T-helper 1 cell treated with Interleukin-12 subunit alpha and Interleukin-12 subunit beta and Interleukin-4 antibody, amounts not matched to agents 30 μg/mL and 1 μg/mL, for 36 hours (primary cell): Measurements from ENCODE around the gene RASAL1.

Experiments
- H3K27ac Mint-ChIP-seq: one replicate; pipeline ENCODE4 v1.8.0; 2021; ENCODE audit warnings: mild to moderate bottlenecking, mixed read lengths
- H3K27me3 Mint-ChIP-seq: one replicate; pipeline ENCODE4 v1.8.0; 2021; ENCODE audit warnings: low read depth, mixed read lengths
- H3K36me3 Mint-ChIP-seq: one replicate; pipeline ENCODE4 v1.8.0; 2021; ENCODE audit warnings: low read depth, mixed read lengths
- H3K4me1 Mint-ChIP-seq: one replicate; pipeline ENCODE4 v1.8.0; 2021; ENCODE audit warnings: low read depth, mixed read lengths
- H3K4me3 Mint-ChIP-seq: one replicate; pipeline ENCODE4 v1.8.0; 2021; ENCODE audit warnings: mild to moderate bottlenecking, moderate library complexity, mixed read lengths
- H3K9me3 Mint-ChIP-seq: one replicate; pipeline ENCODE4 v1.8.0; 2021; ENCODE audit warnings: mixed read lengths

Gene RASAL1

GRCh38 chr12:113093409-113094101 is 42.0 kb downstream of the RASAL1 start:
- Mint-ChIP-seq H3K4me1 (peaks cover 15% of the 10 kb centered on the region), H3K27ac (no peak overlapping the region)

GRCh38 chr12:113092607-113093408 is 42.8 kb downstream of the RASAL1 start:
- Mint-ChIP-seq H3K4me1 (peaks cover 12% of the 10 kb centered on the region), H3K36me3 (no peaks in the 10 kb centered on the region), H3K27me3 (no peaks in the 10 kb centered on the region), H3K9me3 (no peaks in the 10 kb centered on the region), H3K4me3 (no peak overlapping the region), H3K27ac (no peak overlapping the region)

More at GRCh38 chr12:113093409-113094101, 42.0 kb downstream of the RASAL1 start:
- Mint-ChIP-seq H3K36me3 (no peaks in the 10 kb centered on the region), H3K4me3 (no peak overlapping the region), H3K9me3 (no peaks in the 10 kb centered on the region), H3K27me3 (no peaks in the 10 kb centered on the region)

DNA sequence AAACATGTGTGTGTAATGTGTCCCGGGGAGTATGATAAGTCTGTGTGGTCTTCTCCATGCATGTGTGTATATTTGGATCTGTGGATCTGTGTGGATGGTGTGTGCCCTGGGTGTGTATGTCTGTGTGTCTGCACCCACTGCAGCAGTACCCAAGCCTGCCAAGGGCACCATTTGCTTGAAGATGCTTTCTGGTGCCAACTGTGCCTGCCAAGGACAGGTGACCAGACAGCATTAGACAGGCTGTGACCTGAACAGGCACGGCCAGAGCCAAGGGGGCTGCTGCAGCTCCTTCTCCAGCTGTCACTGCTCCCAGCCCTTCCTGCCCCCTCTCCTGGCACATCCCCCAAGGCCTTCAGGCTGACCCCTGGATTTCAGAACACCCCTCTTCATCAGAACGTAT is 44.1 kb downstream of the RASAL1 start:
- H3K27ac Mint-ChIP-seq: no peak overlapping the region
- H3K27me3 Mint-ChIP-seq: no peaks in the 10 kb centered on the region
- no peaks in the 10 kb centered on the region for H3K36me3 Mint-ChIP-seq
- peaks cover 17% of the 10 kb centered on the region for H3K4me1 Mint-ChIP-seq
- no peak overlapping the region for H3K4me3 Mint-ChIP-seq
- H3K9me3 Mint-ChIP-seq: no peaks in the 10 kb centered on the region

GRCh38 chr12:113090740-113091139 is 44.8 kb downstream of the RASAL1 start:
- Mint-ChIP-seq H3K4me3 (no peak overlapping the region), H3K36me3 (no peaks in the 10 kb centered on the region), H3K4me1 (peaks cover 21% of the 10 kb centered on the region), H3K27me3 (no peaks in the 10 kb centered on the region), H3K27ac (no peak overlapping the region), H3K9me3 (no peaks in the 10 kb centered on the region)

GRCh38 chr12:113089839-113090238 is 45.7 kb downstream of the RASAL1 start:
- Mint-ChIP-seq H3K9me3 (no peaks in the 10 kb centered on the region), H3K4me1 (peaks cover 22% of the 10 kb centered on the region), H3K4me3 (no peak overlapping the region), H3K36me3 (no peaks in the 10 kb centered on the region), H3K27me3 (no peaks in the 10 kb centered on the region), H3K27ac (no peak overlapping the region)

GRCh38 chr12:113088971-113089756 is 46.4 kb downstream of the RASAL1 start:
- Mint-ChIP-seq H3K27ac (peak overlapping the region; percentile 38), H3K36me3 (no peaks in the 10 kb centered on the region), H3K27me3 (no peaks in the 10 kb centered on the region), H3K4me3 (no peak overlapping the region), H3K9me3 (no peaks in the 10 kb centered on the region), H3K4me1 (peaks cover 22% of the 10 kb centered on the region)

GRCh38 chr12:113088037-113088436 is 47.5 kb downstream of the RASAL1 start:
- H3K9me3 Mint-ChIP-seq: no peaks in the 10 kb centered on the region
- no peak overlapping the region for H3K27ac Mint-ChIP-seq
- no peaks in the 10 kb centered on the region for H3K36me3 Mint-ChIP-seq
- peaks cover 22% of the 10 kb centered on the region for H3K4me1 Mint-ChIP-seq
- H3K27me3 Mint-ChIP-seq: no peaks in the 10 kb centered on the region
- H3K4me3 Mint-ChIP-seq: no peak overlapping the region

- Mint-ChIP-seq H3K4me1 (peaks cover 22% of the 10 kb centered on the region), H3K27me3 (no peaks in the 10 kb centered on the region), H3K36me3 (no peaks in the 10 kb centered on the region), H3K9me3 (no peaks in the 10 kb centered on the region), H3K4me3 (no peak overlapping the region), H3K27ac (no peak overlapping the region)
These were observed 48.4 kb downstream of the RASAL1 start for GRCh38 chr12:113087193-113087592.

GRCh38 chr12:113086249-113087164 is 49.1 kb downstream of the RASAL1 start:
- Mint-ChIP-seq H3K36me3 (no peaks in the 10 kb centered on the region), H3K27me3 (no peaks in the 10 kb centered on the region), H3K4me3 (no peak overlapping the region), H3K9me3 (no peaks in the 10 kb centered on the region), H3K27ac (peak overlapping the region; percentile 31), H3K4me1 (peaks cover 22% of the 10 kb centered on the region)

- H3K4me3 Mint-ChIP-seq: no peak overlapping the region
- no peaks in the 10 kb centered on the region for H3K27me3 Mint-ChIP-seq
- H3K36me3 Mint-ChIP-seq: no peaks in the 10 kb centered on the region
- H3K4me1 Mint-ChIP-seq: peaks cover 11% of the 10 kb centered on the region
- H3K27ac Mint-ChIP-seq: no peak overlapping the region
- no peaks in the 10 kb centered on the region for H3K9me3 Mint-ChIP-seq
These were observed 51.6 kb downstream of the RASAL1 start for GRCh38 chr12:113083863-113084435.

GRCh38 chr12:113082486-113083148 is 52.9 kb downstream of the RASAL1 start:
- Mint-ChIP-seq H3K27me3 (no peaks in the 10 kb centered on the region), H3K4me3 (no peak overlapping the region), H3K36me3 (no peaks in the 10 kb centered on the region), H3K9me3 (no peaks in the 10 kb centered on the region), H3K4me1 (peaks cover 10% of the 10 kb centered on the region), H3K27ac (no peak overlapping the region)

GRCh38 chr12:113081873-113082272 is 53.7 kb downstream of the RASAL1 start:
- H3K27ac Mint-ChIP-seq: no peak overlapping the region
- H3K27me3 Mint-ChIP-seq: no peaks in the 10 kb centered on the region
- peaks cover 5% of the 10 kb centered on the region for H3K4me1 Mint-ChIP-seq
- no peaks in the 10 kb centered on the region for H3K9me3 Mint-ChIP-seq
- no peaks in the 10 kb centered on the region for H3K36me3 Mint-ChIP-seq
- no peak overlapping the region for H3K4me3 Mint-ChIP-seq

- Mint-ChIP-seq H3K36me3 (no peaks in the 10 kb centered on the region), H3K4me3 (no peak overlapping the region), H3K4me1 (peaks cover 3% of the 10 kb centered on the region), H3K27ac (no peak overlapping the region), H3K27me3 (no peaks in the 10 kb centered on the region), H3K9me3 (no peaks in the 10 kb centered on the region)
These were observed 57.7 kb downstream of the RASAL1 start for GRCh38 chr12:113077859-113078255.
